NCI-H2081 (cell line): ENCODE data around the gene KNTC1.
"Not testable (repeated sequence)": the region's sequence is repeated elsewhere in the genome, so short reads cannot be mapped to it uniquely, and the experiment has no call there.

ENCODE experiments used
- DNase-seq, 2 experiments: peaks; one replicate each; lab custom pipeline; 2025; lab: John Stamatoyannopoulos, UW

The KNTC1 gene

DNA sequence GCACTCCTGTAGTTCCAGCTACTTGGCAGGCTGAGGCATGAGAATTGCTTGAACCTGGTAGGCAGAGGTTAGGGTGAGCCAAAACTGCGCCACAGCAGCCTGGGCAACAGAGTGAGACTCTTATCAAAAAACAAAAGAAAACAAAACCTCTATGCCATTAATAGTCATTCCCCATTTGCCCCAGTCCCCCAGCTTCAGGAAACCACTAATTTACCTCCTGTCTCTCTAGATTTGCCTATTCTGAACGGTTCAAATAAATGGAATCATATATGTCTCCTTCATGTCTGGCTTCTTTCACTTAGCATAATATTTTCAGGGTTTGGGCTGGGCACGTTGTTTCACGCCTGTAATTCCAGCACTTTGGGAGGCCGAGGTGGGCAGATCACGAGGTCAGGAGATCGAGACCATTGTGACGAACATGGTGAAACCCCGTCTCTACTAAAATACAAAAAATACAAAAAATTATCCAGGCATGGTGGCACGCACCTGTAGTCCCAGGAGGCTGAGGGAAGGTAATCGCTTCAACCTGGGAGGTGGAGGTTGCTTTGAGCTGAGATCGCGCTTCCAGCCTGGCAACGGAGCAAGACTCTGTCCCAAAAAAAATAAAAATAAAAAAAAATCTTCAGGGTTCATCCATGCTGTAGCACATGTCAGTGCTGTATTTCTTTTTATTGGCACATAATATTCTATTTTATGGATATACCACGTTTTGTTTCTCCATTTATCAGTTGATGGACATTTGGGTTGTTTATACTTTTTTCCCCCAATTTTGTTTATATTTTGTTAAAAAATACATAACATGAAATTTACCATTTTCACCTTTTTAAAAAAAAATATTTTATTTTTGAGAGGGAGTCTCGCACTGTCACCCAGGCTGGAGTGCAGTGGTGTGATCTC is 31.9 kb downstream of the KNTC1 start:
- DNase-seq, result no peak

DNA sequence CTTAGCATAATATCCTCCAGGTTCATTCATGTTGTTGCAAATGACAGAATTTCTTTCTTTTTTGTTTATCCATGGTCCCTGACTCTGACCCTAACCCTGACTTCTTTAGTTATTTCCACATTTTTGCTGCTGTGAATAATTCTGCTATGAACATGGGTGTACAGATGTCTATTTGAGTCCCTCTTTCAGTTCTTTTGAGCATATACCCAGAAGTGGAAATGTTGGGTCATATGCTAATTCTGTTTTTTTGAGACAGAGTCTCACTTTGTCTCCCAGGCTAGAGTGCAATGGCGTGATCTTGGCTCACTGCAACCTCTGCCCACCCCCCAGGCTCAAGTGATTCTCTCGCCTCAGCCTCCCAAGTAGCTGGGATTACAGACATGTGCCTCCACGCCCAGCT is 33.1 kb downstream of the KNTC1 start:
- no peak for DNase-seq

DNA sequence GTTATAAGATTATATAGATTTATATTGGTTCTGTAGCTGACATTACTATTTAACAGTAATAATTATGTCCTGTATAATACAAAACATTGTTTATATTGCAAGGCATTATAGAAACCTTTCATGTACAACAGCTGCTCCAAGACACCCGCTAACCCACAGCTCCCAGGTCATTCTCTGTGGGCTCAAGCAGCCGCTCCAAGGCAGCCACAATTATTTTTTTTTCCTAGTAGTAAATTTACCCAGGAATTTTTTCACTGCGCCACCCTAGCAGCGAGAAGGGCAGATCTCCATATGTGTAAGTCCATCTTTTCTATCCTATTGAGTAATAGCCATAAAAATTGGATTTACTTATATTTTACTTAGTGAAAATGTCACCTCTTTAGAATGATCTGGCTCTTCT is 36.3 kb downstream of the KNTC1 start:
- no peak for DNase-seq

DNA sequence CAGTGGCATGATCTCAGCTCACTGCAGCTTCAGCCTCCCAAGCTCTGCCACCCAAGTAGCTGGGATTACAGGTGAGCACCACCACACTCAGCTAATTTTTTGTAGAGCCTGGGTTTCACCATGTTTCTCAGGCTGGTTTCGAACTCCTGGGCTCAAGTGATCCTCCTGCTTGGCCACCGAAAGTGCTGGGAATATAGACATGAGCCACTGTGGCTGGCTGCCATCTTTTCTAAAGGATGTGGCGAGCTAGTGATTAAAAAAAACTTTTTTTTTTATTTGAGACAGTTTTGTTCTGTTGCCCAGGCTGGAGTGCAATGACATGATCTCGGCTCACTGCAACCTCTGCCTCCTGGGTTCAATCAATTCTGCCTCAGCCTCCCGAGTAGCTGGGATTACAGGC is 39.8 kb downstream of the KNTC1 start:
- DNase-seq, result not testable (repeated sequence)

DNA sequence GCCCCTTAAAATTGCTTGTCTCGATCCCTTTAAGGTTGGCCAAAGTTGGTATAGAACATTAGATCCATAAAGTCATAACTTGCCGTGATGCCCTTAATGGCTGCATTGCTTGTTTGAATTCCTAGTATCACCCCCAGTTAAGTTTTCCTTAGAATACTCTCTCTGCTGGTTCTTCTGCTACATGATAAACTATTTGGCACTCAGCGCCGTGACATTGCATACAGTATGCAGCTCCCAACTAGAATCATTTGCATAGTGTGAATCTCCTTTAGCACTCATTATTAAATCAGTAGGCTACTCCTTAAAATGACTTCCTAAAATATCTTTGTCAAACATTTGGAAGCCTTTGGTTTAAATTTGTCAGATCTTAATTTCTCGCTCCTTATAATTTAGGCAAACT is 42.2 kb downstream of the KNTC1 start:
- DNase-seq, result no peak

DNA sequence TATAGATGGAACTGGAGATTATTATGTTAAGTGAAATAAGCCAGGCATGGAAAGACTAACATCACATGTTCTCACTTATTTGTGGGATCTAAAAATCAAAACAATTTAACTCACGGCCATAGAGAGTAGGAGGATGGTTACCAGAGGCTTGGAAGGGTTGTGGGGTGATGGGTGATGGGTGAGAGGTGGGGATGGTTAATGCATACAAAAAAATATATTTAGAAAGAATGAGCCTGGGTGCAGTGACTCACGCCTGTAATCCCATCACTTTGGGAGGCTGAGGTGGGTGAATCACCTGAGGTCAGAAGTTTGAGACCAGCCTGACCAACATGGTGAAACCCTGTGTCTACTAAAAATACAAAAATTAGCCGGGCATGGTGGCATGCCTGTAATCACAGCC is 43.0 kb downstream of the KNTC1 start:
- not testable (repeated sequence) for DNase-seq

DNA sequence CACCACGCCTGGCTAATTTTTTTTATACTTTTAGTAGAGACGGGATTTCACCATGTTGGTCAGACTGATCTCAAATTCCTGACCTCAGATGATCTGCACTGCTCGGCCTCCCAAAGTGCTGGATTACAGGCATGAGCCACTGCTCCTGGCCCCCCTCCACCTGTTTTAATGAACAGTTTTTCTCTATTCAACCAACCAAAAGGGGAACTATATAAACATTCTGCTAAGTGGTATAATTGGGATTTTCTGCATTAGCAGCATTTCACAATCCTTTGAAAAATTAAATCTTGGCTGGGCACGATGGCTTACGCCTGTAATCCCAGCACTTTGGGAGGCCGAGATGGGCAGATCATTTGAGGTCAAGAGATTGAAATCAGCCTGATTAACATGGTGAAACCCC is 44.8 kb downstream of the KNTC1 start:
- no peak for DNase-seq

DNA sequence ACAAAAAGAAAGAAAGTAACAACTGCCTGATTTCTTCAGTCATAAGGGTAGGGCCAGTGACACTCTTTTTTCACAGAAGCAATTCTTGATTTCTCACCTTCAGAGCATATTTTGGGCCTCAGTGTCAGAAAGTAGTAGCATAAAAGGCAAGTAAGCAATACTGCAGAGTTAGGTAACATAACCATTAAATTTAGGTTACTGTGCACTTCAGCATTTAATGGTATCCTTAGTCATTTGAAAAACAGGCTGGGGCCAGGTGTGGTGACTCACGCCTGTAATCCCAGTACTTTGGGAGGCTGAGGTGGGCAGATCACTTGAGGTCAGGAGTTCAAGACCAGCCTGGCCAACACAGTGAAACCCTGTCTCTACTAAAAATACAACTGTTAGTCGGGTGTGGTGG is 56.2 kb downstream of the KNTC1 start:
- DNase-seq, result not testable (repeated sequence)

DNA sequence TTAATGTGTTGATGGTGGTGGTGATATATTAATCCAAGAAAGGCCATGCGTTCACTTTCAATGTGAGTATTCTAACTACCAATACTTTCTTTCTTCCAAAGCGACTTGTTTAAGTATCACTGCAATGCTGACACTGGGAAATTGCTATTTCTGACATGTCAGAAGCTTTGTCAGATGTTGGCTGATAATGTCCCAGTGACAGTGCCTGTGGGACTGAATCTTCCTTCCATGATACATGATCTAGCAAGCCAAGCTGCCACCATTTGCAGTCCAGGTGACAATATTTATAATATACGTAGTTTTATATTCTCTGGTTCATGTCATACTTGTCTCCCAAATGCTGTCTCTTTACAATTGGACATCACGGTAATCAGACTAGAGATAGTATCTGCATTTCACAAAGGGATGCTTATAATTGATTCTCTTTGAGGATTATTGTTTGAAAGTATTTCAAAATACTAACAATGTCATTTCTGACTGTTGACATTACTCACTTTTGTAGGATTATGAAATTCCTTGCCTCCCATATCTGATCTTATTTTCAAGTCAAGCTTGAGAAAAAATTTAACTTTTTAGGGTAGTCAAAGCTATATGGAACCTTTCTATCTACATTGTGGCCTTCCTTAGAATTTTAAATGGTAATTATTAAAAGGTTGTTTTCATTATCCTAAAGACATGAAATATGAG is 57.3 kb downstream of the KNTC1 start:
- no peak for DNase-seq

DNA sequence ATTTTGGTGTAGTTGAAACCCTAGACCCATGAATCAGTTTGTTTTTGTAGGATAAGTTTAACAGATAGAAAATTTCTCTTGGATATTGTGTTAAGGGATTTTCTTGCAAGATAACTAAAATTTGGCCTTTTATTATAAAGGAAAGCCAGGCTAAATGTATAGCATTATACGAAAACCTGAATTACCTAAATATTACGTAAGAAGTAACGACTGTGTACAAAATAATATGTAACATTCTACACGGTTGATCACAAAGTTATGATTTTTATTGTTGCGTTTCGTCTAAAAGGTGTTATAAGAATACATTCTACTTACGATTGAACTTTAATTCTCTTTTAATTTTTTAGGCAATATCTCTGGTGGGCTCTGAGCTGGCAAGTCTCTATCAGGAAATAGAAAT is 63.9 kb downstream of the KNTC1 start:
- no peak for DNase-seq

DNA sequence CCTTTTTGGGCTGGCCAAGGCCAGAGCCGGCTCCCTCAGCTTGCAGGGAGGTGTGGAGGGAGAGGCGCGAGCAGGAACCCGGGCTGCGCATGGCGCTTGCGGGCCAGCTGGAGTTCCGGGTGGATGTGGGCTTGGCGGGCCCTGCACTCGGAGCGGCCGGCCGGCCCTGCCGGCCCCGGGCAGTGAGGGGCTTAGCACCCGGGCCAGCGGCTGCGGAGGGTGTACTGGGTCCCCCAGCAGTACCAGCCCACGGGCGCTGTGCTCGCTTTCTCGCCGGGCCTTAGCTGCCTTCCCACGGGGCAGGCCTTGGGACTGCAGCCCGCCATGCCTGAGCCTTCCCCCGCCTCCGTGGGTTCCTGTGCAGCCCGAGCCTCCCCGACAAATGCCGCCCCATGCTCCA is 64.9 kb downstream of the KNTC1 start:
- not testable (repeated sequence) for DNase-seq

DNA sequence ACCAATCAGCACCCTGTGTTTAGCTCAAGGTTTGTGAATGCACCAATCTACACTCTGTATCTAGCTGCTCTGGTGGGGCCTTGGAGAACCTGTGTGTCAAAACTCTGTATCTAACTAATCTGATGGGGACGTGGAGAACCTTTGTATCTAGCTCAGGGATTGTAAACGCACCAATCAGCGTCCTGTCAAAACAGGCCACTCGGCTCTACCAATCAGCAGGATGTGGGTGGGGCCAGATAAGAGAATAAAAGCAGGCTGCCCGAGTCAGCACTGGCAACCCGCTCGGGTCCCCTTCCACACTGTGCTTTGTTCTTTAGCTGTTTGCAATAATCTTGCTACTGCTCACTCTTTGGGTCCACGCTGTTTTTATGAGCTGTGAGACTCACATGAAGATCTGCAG is 65.5 kb downstream of the KNTC1 start:
- not testable (repeated sequence) for DNase-seq

DNA sequence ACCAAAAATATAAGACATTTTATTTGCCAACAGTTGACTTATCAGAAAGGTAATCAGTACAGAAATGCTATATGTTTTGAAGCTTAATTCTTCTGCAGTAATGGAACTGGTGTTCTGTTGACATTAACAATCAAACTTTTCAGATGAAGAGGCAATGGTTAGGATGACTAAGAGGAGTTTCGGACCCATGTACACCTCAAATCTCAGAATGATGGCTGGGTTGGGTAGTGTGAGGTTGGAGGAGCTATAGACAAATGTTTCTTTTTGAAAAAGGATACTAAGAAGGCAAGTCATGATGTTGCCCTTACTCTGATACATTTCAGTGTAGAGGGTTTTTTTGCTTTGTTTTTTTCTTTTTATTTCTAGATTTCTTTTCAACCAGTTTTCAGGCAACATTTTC is 66.9 kb downstream of the KNTC1 start:
- no peak for DNase-seq

DNA sequence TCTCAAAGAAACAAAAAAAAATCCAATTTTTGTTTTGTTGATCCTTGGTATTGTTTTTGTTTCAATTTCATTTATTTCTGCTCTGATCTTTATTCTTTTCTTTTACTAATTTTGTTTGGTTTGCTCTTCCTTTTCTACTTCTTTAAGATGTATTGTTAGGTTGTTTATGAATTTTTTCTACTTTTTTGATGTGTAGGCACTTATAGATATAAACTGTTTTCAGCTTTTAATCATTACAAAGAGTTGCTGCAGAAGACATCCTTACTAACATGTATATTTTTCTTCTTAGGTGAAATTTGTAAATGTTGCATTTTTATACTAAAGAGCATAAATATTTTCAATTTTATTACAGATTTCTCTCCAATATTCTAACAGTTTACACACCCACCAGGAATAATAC is 69.8 kb downstream of the KNTC1 start:
- DNase-seq, result no peak

DNA sequence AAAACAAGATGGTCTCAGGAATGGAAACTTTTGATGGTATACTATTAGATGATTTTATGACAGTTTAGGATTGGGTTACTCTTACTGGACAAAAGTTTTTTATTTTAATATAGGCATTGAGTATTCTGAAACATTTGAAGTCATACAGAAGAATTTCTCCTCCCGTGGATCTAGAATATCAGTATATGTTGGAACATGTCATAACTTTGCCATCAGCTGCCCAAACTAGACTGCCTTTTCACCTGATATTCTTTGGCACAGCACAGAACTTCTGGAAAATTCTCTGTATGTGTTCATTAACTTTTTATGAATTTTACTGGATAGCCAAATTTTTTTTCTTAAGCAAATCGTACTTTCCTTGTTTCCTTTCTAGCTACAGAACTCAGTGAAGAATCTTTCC is 75.4 kb downstream of the KNTC1 start:
- no peak for DNase-seq

DNA sequence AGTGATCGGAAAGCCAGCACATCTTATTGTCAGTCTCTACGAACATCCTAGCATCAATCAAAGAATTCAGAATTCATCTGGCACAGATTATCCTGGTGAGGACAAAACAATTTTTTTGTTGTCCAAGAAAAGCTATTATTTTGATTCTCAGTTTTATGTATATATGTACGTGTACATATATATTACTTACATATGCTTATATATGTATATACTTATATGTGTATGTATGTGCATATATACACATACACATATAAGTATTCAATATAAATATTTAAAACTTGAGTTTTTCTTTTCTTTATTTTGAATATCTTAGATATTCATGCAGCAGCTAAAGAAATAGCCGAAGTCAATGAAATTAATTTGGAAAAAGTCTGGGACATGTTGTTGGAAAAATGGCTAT is 77.9 kb downstream of the KNTC1 start:
- no peak for DNase-seq

DNA sequence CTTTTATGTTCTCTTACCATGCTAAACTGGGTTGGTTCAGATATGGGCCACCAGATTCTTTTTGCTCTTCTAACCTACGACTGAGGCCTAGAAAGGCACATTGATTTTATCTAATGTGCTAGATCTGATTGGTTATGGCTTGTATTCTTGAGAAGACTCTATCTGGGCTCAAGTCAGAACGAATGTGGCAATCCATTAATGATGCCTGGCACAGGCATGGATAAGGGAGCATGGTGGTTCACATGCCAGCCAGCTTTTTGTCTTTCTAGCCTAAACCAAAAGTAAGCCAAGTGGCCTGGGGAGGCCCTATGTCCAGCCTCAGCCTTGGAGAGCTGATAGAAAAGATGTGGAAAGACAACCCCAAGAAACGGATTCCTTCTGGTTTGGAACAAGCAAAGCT is 82.7 kb downstream of the KNTC1 start:
- DNase-seq, result no peak

DNA sequence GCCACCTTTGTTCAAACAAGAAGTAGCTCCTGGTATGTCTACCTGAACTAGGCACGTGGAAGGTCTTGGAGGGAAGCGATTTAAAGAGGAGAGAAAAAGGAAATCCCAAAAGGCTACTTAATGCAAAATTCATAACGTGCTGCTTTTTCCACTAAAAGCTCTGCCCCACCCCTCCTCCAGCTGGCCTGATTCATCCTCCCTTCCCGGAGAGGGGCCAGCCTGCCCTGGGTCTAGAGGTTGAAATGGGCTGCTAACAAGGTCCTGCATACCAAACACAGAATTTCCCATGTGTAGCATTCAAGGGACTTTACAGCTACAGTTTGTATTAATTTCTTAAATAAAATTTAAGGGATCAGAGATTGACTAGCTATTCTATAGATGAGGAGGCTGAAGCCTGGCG is 83.2 kb downstream of the KNTC1 start:
- DNase-seq, result no peak

DNA sequence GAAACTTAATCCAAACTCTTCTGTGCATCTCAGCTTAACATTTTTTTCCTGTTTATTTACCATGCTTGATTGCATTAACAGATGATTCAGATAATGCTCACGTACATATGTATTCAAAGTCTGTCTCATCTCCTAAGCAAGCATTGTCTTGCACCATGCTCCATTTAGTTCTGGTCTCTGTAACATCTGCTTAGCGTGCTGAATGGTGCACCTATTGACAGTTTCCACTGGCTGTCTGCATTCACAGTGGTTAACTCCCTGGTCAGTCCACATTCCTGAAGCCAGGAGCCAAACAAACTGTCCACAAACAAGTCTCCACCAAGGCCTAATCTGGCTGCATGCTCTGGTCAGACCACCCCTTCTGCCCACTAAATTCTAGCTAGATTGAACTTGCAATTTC is 83.9 kb downstream of the KNTC1 start:
- DNase-seq, result no peak

DNA sequence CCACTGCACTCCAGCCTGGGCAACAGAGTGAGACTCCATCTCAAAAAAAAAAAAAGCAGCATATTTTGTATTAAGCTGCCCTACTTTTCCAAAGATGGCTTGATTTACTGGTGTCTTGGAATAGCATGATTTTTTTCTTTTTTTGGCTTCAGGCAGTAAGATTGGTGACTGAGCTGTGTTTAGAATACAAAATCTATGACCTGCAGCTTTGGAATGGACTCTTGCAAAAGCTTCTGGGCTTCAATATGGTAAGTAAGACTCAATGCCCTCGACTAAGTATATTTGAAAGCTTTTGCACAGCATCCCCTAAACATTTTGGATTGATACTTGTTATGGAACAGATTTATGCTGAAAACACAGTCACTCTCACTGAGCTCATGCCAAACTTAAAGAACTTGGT is 87.8 kb downstream of the KNTC1 start:
- DNase-seq, result no peak

DNA sequence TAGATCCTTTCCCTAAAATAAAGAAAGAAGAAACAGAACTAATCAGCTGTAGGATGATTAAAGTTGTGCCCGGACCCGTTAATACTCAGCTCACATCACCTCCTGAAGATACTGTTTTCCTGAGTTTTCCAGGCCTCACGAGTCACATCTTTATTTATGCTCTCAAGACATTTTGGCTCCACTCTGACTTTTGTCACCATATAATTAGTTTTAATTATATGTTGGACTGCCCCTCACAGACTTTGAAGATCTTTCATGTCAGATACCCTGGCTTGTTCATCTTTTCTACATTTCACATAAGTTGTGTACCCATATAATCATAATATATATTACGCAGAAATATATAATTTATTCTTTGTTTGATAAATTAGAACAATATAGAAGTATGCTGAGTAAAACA is 88.7 kb downstream of the KNTC1 start:
- no peak for DNase-seq

DNA sequence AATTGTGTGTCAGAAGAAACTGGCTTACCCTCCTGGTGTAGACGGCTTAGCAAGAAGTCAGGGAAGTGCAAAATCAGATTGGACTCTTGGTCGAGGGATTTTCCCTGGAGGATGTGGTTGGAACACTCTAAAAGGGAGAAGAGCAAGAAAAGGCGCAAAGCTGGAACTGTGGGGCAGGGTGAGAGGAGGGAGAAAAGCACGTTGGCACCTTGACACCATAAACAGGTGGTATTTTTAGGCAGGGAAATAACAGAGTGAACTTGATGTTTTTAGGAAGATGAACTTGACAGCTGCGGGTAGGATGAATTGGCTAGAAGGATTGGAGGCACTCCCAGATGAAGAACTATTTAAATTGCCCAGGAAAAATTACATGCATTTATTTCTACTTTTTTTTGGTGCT is 108.4 kb downstream of the KNTC1 start:
- DNase-seq, result no peak

DNA sequence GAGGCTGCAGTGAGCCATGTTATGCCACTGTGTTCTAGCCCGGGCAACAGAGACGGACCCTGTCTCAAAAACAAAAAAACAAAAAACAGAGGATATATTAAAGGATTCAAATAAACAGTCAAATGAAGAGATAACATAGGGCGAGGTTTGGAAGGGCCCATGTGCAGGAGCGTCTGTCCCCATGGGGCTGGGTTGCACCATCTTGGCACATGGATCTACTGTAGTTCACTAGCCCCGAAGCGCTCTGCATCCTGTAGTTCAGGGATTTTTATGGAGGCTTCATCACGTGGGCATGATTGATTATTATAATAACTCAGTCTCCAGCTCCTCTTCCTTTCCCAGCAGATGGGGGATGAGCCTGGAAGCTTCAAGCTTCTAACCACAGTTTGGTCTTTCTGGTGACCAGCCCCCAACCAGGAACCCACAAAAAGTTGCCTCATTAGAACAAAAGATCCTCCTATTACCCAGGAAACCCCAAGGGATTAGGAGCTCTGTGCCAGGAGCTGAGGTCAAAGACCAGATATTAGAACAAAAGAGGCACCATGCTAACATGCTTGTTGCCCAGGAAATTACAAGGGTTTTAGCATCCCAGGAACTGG is 116.3 kb downstream of the KNTC1 start:
- no peak for DNase-seq
